ENCODE data around the gene PTPN20.

GRCh38 chr10:47028466-47028865 lies 117.2 kb downstream of the PTPN20 start:
- no peak for TF ChIP-seq ZNF565 (CRISPR knock-in tag; conservative IDR thresholded peaks at IDR 0.05; ENCODE audit: low read depth)
- TF ChIP-seq CSDC2 (CRISPR knock-in tag; IDR thresholded peaks at IDR 0.05) = no peak
- TF ChIP-seq ZFP3 (CRISPR knock-in tag; IDR thresholded peaks at IDR 0.05) = no peak
- TF ChIP-seq BACH2 (CRISPR knock-in tag; IDR thresholded peaks at IDR 0.05; ENCODE audit: borderline replicate concordance) = no peak
- no peak for TF ChIP-seq CREB5 (CRISPR knock-in tag; IDR thresholded peaks at IDR 0.05; ENCODE audit: low read depth)
- no peak for TF ChIP-seq RARB (CRISPR knock-in tag; IDR thresholded peaks at IDR 0.05)
- TF ChIP-seq ARNTL (CRISPR knock-in tag; IDR thresholded peaks at IDR 0.05; ENCODE audit: borderline replicate concordance, low read depth) = no peak

All from SK-N-SH treated with all-trans-retinoic acid at 6 μM for 48 hours (cell line).